ENCODE data around the gene NT5M.
"Not testable (repeated sequence)": the region's sequence is repeated elsewhere in the genome, so short reads cannot be mapped to it uniquely, and the experiment has no call there.

Gene NT5M

DNA sequence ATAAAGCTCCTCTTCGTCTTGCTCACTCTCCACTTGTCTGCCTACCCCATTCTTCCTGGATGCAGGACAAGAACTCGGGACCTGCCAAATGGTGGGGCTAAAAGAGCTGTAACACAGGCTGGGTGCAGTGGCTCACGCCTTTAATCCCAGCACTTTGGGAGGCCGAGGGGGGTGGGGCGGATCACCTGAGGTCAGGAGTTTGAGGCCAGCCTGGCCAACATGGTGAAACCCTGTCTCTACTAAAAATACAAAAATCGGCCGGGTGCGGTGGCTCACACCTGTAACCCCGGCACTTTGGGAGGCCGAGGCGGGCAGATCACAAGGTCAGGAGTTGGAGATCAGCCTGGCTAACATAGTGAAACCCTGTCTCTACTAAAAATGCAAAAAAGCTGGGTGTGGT, 1.5 kb upstream of the NT5M start:
- in situ Hi-C loops (cut with MboI; ENCODE audit: low sequenced_read_pairs), result not testable (repeated sequence)

DNA sequence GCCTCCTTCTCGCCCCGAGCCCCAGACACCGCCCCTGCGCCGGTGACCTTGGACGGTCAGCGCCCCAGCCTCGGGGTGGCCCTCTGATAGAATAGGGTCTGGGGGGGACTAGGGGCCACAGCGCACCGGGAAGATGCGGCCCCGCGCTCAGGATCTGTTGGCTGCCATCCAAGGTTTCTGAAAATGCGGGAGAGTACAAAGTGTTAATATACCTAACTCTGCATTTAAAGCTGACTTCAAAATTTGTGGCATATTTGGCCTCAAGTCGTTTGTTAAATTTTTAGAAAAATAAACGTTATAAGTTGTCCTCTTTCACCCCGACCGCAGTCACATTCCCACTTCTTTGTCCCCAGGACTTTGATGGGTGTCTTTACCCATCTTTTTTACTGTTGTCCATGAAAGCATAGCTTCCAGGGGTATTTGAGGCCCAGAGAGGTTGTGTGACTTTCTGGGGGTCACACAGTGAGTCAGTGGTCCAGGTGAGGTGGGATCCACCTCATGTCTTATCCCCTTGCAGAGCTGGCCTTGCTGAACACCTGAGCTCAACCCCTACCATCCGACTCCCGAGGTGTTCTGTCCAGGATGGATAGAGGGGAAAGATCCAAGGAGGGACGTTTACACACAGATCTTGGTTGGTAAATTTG, 796 bp downstream of the NT5M start:
- in situ Hi-C loops (cut with MboI; ENCODE audit: low sequenced_read_pairs), result no loop called here

DNA sequence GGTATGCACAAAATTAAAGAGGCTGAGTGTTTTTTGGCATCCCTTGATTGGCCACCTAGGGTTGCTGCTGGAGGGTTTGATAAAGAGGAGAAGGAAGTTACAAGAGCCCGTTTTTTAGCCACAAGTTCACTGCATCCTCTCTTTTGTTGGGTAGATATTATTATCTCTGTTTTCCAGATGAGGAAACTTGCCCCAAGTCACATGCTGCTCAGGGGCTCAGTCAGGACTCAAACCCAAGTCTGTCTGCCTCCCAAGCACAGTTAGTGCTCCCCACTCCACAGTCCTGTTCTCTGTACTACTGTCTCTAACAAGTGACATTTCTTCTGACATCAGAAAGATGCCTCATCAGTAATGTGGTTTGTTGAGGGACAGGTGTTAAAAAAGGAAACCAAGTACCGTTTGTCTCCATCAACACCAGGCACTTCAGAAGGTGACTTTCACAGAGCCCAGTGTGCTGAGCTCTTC, 1.4 kb downstream of the NT5M start:
- in situ Hi-C loops (cut with MboI; ENCODE audit: low sequenced_read_pairs), result no loop called here

DNA sequence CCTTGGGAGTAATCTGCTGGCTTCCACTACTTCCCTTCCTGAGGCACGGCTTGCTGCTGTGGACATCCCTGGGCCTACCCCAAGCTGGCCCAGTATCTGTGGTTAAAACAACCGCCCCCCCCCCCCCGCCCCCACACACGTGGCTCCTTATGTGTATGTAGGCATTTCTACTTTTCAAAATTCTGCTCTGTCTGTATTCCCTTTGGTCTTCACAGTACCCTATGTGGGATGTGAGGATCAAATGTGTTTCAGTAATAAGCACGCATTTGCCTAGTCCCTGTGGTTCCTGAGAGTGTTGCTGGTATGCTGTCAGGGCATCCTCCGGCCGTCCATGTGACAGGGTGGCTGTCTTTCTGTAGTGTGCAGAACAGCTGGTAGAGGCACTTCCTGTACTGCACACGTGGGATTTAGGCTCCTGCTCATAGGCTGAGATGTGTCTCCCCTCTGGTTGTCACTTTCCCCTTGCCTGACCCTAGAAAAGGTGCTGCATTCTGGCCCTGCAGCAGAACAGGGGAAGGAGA, 2.2 kb downstream of the NT5M start:
- in situ Hi-C loops (cut with MboI; ENCODE audit: low sequenced_read_pairs), result no loop called here

DNA sequence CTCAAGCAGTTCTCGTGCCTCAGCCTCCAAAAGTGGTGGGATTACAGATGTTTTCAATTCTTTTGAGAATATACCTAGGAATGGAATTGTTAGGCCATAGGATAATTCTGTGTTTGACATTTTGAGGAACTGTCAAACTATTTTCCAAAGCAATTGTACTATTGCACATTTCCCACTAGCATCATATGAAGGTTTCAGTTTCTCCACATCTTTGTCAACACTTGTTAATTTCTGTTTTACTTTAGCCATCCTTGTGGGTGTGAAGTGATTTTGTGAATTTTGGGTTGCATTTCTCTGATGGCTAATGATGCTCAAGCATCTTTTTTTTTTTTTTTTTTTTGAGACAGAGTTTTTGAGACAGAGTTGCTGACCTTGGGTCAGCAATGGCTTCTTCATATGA, 6.2 kb downstream of the NT5M start:
- in situ Hi-C loops (cut with MboI; ENCODE audit: low sequenced_read_pairs), result no loop called here

DNA sequence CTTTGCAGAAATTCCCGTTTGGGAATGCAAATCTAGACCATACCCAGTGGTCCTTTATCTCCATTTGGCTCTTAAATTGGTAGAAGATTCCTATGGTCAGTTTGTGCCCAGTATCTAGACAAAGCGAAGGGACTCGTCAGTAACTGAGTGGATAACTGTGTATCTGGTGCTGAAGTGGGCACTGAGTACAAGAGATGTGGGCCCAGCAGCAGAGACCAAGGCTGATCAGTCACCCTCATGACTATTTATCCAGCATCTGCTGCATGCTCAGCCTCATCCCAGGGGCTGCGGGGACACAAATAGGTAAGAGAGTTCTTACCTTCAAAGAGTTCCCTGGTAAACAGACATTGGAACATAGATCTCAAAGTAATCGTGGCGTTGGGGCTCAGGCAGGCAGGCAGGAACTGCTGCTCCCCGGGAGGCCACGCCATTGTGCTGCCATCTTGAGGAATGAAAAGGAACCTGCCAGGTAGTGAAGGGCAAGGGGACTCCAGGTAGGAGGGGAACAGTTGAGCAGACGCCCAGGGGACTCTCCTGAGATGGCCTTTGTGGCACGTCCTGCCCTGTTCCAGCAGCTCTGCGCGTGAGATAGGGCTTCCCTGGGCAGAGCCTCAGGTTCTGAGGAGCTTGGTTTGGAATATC, 10.3 kb downstream of the NT5M start:
- in situ Hi-C loops (cut with MboI; ENCODE audit: low sequenced_read_pairs), result no loop called here

DNA sequence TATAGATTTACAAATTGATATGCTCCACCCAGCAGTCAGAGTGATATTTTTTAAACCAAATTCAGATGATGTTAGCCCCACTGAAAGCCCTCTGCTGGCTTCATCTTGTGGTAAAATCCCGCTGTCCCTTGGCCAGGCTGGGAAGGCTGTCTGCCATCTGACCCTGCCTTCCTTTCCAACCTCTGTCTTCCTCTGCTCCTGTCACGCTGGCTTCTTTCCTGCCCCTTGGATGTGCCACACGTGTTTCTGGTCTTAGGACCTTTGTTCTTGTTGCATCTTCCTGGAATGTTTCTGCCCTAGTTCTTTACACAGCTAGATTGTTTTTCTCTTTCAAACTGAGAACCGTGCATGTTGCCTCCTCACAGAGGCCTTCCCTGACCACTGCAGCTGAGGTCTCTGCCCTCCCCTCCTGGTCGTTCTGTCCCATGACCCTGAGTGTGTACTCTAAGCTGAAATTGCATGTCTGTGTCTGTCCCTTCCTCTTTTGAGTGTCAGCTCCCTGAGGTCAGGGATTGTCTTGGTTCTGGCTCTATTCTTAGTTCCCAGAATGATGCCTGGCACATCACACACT, 11.4 kb downstream of the NT5M start:
- in situ Hi-C loops (cut with MboI; ENCODE audit: low sequenced_read_pairs), result no loop called here

DNA sequence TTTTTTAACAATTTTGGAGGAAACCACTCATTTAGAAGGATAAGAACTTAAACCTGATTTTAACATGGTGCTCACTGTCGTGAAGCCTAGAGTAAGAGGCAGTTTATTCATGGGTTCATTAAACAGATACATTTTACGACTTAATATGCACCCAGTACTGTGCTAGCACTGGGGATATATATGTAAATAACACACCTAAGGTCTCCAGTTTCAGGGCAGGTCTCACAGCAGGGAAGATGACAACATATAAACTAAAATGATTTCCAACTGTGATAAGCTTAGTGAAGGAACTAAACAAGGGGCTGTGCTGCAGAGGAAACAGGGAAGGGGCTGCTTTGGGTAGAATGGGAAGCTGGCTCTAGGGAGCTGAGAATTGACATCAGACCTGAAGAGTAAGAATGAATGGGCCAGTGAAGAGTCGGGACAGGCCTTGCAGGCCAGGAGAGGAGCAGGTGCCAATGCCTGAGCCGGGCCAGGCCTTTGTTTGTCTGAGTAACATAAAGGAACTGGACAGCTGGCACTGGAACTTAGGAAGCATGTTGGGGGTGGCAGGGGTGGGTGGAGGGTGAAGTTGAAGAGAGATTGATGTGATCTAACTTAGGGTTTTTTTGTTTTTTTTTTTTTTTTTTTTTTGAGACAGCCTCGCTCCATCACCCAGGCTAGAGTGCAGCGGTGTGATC, 12.1 kb downstream of the NT5M start:
- in situ Hi-C loops (cut with MboI; ENCODE audit: low sequenced_read_pairs), result no loop called here

DNA sequence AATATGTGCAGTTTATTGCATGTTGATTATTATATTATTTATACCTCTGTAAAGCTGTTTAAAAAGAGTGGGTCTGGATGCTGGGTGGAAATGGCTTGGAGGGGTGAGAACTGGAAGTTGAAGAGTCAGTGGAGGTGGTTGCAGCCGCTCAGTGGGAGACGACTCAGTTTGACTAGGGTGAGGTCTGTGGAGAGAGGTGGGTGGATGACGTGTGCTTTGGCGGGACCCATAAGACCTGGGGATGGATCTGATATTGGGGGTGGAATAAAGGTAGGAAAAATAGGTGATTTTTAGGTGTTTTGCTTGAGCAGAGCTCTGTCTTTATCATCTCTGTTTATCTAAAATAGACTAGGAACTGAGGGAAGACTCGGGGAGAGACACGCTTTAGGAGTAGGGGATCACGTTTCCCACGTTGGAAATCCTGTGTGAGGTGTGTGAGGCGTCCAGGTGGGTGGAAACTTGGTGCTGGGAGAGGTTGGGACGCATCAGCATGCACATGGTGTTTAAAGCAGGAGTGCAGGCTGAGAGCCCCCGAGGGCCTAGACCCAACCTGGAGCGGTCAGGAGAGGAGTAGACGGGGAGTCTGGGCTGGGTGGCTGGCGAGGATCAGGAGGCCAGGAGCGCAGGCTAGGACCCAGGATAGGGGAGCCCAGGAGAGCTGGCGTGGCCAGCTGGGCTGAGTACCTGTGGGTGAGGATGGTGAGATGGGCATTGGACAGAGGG, 17.2 kb downstream of the NT5M start:
- in situ Hi-C loops (cut with MboI; ENCODE audit: low sequenced_read_pairs), result no loop called here

DNA sequence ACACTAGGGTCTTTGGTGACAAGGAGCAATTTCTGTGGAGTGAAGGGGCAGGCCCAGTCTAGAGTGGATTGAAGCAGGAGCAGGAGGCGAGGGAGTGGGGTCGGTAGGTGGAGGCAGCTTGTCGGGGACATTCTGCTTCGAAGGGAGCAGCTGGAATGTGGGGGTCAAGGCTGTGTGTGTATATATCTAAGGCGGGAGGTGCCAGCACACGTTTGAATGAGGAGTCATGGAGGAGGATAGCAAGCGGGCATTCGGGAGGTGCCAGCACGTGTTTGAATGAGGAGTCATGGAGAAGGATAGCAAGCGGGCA, 17.7 kb downstream of the NT5M start:
- in situ Hi-C loops (cut with MboI; ENCODE audit: low sequenced_read_pairs), result no loop called here

DNA sequence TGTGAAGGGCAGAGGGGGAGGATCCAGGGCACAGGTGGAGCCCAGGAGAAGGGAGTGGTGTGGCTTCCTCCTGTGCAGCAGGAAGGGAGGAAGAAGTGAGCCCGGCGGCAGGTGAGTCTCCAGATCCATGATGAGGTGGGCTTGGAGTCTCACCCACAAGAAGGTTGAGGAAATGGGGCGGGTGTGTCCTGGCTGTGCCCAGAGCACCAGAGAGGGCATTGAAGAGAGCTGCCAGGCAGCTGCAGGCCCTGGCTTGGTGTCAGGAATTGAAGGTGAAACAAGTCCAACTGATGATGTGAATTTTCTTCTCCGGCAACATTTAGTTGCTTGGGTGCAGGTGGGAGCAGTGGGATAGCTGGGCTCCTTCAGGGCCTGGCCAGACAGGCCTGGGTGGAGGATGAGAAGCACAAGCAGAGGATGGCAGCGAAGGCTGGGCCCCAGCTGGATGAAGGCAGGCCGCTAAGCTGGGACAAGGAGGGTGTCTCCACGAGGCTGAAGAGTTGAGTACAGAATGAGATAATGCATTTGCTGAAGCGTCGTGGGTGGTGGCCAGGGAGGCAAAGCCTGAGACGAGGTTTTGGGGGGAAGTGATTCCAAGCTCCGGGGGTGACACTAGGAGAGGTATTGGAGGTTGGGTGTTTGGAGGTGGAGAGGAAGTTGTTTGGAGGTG, 18.3 kb downstream of the NT5M start:
- in situ Hi-C loops (cut with MboI; ENCODE audit: low sequenced_read_pairs), result no loop called here

DNA sequence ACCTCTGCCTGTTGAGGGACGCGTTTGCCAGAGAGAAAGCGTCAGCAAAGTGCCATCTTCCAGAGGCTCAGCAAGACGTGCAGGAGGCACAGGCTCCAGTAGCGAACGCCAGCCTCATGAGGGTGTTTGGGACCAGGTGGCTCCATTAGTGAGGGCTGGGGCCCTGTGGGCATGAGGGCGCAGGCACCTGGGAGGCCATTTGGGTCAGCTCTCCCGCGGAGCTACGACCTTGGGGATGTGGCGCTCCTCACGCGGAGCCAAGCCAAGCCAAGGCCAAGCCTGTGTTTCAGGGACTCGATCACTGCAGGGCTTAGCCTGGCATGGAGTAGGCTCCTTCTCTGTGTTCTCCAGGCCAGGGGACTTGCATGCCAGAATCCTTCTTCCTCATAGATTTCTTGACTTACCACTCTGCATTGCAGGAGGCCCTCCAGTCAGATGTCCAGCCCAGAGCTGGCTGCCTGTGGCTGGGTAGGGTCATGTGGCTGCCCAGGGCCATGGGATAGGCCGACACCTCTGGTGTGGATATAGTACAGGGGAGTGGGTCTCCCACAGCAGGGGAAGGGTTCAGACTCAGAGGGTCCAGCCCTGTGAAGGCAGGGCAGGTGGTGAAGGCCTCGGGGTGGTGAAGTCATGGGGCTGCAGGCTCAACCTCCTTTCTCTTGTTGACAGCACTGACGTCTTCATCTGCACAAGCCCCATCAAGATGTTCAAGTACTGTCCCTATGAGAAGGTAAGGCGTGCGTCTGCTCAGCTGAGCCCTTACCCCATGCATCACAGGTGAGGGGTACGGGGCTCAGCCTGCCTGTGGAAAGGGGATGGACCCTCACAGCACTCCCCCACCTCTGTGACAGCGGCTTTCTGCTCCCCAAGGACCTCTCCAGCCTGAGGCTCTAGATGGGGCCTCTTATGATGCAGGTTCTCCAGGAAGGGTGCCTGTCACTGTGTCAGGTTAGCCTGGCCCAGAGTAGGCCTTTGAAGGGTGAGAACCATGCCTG, 19.6 kb downstream of the NT5M start:
- in situ Hi-C loops (cut with MboI; ENCODE audit: low sequenced_read_pairs), result no loop called here

DNA sequence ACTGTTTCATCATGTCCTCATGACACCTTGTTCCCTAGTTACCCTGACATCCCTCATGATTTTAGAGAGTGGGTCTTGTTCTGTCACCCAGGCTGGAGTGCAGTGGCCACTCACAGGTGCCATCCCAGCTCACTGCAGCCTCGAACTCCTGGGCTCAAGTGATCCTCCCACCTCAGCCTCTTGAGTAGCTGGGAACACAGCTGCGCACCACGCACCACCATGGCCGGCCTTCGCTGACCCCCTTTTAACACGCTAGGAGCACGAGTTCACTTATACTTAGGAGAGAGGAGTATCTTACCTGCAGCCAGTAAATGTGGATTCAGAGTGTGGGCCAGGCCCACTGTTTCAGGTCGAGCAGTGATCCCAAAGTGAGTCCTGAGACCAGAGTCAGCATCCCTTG, 21.4 kb downstream of the NT5M start:
- in situ Hi-C loops (cut with MboI; ENCODE audit: low sequenced_read_pairs), result no loop called here

DNA sequence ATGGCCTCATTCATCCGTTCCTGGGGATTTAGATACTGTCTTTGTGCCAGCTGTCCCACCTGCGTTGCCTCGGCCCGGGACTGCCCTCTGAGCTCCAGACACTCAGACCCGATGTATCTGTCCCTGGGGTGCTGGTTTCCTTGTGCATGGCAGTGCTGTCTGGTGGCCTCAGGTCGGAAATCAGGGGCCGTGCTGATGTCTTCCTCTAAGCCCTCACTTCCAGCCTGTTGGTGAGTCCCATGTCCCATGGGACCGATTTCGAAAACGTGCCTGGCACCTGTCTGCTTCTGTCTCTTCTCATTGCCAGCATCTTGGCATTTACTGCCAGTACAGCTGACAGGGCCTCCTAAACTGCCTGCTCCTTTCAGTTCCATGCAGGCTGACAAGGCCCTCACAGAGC, 22.1 kb downstream of the NT5M start:
- in situ Hi-C loops (cut with MboI; ENCODE audit: low sequenced_read_pairs), result no loop called here

DNA sequence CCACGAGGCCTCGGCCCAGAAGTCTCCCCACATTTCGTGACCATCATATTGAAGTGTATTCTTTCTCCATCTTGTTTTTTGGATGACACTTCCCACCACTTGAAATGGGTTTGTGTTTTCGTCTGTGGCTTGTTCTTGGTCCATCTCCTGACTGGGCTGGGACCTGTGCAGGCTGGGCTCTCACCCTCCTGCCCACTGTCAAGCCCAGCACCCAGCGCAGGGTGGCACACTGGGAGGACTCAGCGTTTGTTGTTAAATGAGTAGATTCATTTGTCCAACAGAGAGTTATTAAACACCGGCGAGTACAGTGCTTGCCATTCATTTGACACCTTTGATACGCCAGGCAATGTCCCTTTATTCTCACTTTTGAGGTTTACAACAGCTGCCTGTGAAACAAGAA, 22.6 kb downstream of the NT5M start:
- in situ Hi-C loops (cut with MboI; ENCODE audit: low sequenced_read_pairs), result no loop called here

DNA sequence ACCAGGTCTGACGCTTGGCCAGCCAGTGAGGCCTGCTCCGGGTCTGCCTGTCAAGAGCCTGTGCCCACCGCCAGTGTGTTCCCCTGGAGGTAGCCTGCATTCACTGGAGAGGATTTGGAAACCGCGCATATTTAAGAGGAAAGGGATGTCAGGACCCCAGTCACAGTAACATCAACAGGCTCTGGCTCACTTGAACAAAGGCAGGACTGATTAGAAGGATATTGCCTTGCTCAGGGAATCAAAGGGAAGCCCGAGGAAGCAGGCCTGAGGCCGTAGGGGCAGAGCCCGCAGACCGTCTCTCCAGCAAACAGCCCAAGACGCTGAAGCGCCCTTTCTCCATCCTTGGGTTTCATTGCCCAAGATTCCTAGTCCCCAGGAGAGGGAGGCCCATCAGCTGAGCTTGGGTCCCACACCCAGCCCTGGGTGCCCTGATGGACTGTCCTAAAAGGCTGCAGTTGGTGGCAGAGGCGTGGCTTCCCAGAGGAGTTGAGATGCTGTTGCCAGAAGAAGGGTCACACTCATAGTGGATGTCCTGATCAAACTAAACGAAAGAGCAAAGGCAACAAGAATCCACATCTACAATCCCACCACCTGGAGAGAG, 23.2 kb downstream of the NT5M start:
- in situ Hi-C loops (cut with MboI; ENCODE audit: low sequenced_read_pairs), result no loop called here

DNA sequence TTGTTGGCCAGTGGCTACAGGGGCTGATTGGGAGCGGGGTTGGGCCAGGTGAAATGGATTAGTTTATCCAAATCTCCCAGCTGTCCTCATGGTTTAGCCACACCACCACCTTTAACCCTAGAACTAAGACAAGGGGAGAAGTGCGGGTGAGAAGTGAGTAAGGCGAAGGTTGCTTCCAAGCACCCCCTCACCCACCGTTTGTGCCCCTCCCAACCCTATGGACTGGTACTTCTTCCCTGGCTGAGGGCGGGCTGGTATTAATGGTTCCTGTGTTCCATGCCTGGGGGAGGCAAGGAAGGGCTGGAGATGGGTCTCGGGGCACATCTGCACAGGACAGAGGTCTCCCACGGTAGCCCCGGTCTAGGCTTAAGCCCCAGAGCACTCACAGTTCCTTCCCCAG, 25.1 kb downstream of the NT5M start:
- in situ Hi-C loops (cut with MboI; ENCODE audit: low sequenced_read_pairs), result no loop called here

DNA sequence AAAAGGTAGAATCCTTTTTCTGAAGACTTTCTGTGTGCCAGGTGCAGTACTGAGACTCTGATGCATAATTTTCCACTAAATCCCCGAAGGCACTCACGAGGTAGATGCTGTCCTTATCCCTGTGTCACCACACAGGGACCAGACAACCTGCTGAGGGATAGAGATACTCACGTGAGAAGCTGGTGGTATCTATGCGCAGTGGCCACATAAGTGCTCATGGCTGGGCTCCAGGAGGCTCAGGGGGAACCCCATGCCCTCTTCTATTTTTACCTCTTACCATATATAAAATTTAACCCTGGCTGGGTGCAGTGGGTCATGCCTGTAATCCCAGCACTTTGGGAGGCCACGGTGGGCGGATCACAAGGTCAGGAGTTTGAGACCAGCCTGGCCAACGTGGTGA, 38.3 kb downstream of the NT5M start:
- in situ Hi-C loops (cut with MboI; ENCODE audit: low sequenced_read_pairs), result no loop called here

DNA sequence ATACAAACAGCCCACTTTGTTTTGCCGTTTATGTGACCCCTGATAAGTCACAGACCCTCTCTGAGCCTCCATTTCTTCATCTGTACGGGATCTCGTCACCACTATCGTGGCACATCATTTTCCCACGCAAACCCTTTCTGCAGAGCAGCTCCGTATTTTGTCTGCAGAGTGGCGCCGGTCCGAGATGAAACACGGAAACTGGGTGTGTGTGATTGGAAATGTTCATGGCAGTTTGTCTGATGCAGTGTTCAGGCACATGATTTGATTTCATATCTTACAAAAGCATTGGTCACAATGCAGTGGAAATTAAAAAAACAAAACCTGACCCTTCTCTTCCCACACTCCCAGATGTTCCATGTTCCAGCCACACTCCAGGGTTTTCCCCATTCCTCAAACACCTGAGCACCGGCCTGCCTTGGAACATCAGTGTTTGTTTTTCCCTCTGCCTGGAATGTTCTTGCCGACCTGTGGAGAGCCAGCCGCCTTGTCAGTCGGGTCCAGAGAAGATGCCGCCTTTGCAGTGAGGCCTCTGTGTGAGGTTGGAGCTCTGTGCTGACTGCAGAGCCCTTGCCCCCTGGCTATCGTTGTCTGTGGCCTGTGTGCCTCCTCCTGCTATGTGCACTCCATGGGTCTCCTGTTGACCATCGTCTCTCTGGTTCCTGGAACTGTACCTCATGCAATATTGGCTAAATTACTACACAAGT, 39.2 kb downstream of the NT5M start:
- in situ Hi-C loops (cut with MboI; ENCODE audit: low sequenced_read_pairs), result no loop called here
